NOMO-1 (cell line): ENCODE measurements around the gene INHBC.
"Not testable (repeated sequence)": the region's sequence is repeated elsewhere in the genome, so short reads cannot be mapped to it uniquely, and the experiment has no call there.

Source experiments
- DNase-seq, 2 experiments: peaks; one replicate each; lab custom pipeline; 2025; ENCODE audit not compliant: unreplicated experiment in 2 of 2; lab: John Stamatoyannopoulos, UW

The INHBC gene

GRCh38 chr12:57434517-57435223 is at the start of gene INHBC:
INHBC (plus strand) TSS chr12:57434784; CDS start chr12:57434887, 103 bp downstream.
- DNase-seq = no peak

- DNase-seq = no peak
These were observed 49.0 kb upstream of the INHBC start for GRCh38 chr12:57385586-57385985.

- DNase-seq = no peak
These were observed 48.3 kb upstream of the INHBC start for GRCh38 chr12:57386187-57386720.

- DNase-seq = no peak
These were observed 46.2 kb upstream of the INHBC start for GRCh38 chr12:57388425-57388824.

- DNase-seq = no peak
These were observed 45.6 kb upstream of the INHBC start for GRCh38 chr12:57389033-57389432.

GRCh38 chr12:57390174-57390573 is 44.4 kb upstream of the INHBC start:
- no peak for DNase-seq

- no peak for DNase-seq
These were observed 39.5 kb upstream of the INHBC start for GRCh38 chr12:57395121-57395520.

- DNase-seq = no peak
These were observed 37.1 kb upstream of the INHBC start for GRCh38 chr12:57397441-57397840.

GRCh38 chr12:57399718-57400463 is 34.7 kb upstream of the INHBC start:
- not testable (repeated sequence) for DNase-seq

- DNase-seq = no peak
These were observed 33.4 kb upstream of the INHBC start for GRCh38 chr12:57401165-57401564.

GRCh38 chr12:57402156-57402555 is 32.4 kb upstream of the INHBC start:
- not testable (repeated sequence) for DNase-seq

- DNase-seq = no peak
These were observed 29.5 kb upstream of the INHBC start for GRCh38 chr12:57404966-57405640.

GRCh38 chr12:57410534-57410933 is 24.1 kb upstream of the INHBC start:
- no peak for DNase-seq

- DNase-seq = not testable (repeated sequence)
These were observed 20.4 kb upstream of the INHBC start for GRCh38 chr12:57414160-57414559.

- DNase-seq = no peak
These were observed 19.5 kb upstream of the INHBC start for GRCh38 chr12:57415088-57415487.

- DNase-seq = no peak
These were observed 18.3 kb upstream of the INHBC start for GRCh38 chr12:57416039-57416996.

GRCh38 chr12:57418255-57418654 is 16.3 kb upstream of the INHBC start:
- no peak for DNase-seq

GRCh38 chr12:57419495-57419894 is 15.1 kb upstream of the INHBC start:
- DNase-seq = no peak

GRCh38 chr12:57420482-57420881 is 14.1 kb upstream of the INHBC start:
- no peak for DNase-seq

- DNase-seq = not testable (repeated sequence)
These were observed 7.6 kb upstream of the INHBC start for GRCh38 chr12:57426948-57427347.
